ENCODE results near the gene PRLR. TPM values are rescaled to one million over a fixed set of nuclear protein-coding genes. Genes with fewer than 3 reads are reported as not detected.

The PRLR gene
- total and polyA plus RNA-seq, 11 donors: 0.08 to 2.2 (median 0.57) TPM

DNA sequence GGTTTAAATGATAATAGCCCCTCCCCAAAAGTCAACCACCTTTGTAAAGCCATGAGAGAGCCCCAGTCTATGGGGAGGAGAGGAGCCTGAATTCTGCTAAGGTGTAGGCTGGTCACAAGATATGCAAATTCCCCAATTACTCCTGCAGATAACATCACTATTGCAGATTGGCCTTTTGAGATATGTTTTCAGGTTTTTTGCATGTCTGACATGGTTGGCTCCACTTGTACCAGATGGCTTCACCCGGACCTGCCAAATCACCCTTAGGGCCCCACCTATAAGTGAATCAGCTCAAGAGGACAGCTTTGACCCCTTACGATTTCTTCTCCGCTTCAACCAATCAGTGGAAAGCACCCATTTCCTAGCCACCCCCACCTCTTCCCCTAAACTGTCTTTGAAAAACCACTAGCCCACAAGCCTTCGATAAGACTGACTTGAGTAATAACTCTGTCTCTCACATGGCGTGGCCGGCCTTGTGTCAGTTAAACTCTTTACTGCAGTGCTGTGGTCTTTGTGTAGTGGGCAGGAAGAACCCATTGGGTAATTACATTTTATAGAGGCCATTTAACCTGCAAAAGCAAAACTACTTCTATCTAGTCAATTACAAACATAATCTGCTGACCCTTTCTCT is 69.7 kb downstream of the PRLR start:
- no peak for ATAC-seq
- Histone ChIP-seq H3K27ac (no peak overlapping the region), H3K36me3 (no peaks in the 10 kb centered on the region), H3K4me3 (no peak overlapping the region), H3K27me3 (no peaks in the 10 kb centered on the region), H3K9me3 (no peaks in the 10 kb centered on the region), H3K4me1 (peaks cover 0 to 21% (median 0%) of the 10 kb centered on the region in 12 donors)
- WGBS, 4 donors: 85 to 90% (median 87%) methylated on average over 6 of the region's 6 CpGs
- DNase-seq: no peak
- intact Hi-C loops (cut with DNase I): no loop called here
- TF ChIP-seq, protein P1, sequence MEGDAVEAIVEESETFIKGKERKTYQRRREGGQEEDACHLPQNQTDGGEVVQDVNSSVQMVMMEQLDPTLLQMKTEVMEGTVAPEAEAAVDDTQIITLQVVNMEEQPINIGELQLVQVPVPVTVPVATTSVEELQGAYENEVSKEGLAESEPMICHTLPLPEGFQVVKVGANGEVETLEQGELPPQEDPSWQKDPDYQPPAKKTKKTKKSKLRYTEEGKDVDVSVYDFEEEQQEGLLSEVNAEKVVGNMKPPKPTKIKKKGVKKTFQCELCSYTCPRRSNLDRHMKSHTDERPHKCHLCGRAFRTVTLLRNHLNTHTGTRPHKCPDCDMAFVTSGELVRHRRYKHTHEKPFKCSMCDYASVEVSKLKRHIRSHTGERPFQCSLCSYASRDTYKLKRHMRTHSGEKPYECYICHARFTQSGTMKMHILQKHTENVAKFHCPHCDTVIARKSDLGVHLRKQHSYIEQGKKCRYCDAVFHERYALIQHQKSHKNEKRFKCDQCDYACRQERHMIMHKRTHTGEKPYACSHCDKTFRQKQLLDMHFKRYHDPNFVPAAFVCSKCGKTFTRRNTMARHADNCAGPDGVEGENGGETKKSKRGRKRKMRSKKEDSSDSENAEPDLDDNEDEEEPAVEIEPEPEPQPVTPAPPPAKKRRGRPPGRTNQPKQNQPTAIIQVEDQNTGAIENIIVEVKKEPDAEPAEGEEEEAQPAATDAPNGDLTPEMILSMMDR (IDR thresholded peaks at IDR 0.05): no peak
- no peak for TF ChIP-seq POLR2A (IDR thresholded peaks at IDR 0.05)

DNA sequence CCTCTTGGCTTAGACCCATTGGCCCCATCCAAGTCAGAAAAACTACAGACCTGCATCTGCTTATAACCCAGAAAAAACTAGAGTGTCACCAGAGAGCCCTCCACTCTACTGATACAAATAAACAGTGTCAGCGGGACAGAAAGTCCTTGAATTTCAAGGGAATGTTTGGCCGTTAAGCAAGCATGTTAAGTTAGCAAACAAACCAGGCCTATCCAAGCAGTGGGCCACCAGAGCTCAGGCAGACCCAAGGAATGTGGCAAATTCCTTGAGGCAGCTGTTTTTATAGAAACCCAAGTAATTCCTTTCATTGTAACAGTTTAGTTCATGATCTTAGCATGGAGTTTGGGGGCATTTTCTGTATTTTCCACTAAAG is 70.9 kb downstream of the PRLR start:
- intact Hi-C loops (cut with DNase I): loop anchor here in 1 of 10 donors (10.0 kb wide), 1 partner anchor 825 kb away; no protein-coding TSS in a partner anchor
- Histone ChIP-seq H3K27ac (no peak overlapping the region), H3K4me1 (peaks cover 0 to 21% (median 0%) of the 10 kb centered on the region in 12 donors), H3K36me3 (no peaks in the 10 kb centered on the region), H3K4me3 (no peak overlapping the region), H3K27me3 (no peaks in the 10 kb centered on the region), H3K9me3 (no peaks in the 10 kb centered on the region)
- ATAC-seq (peak in 2 of 4 donors; percentile 28 to 50), DNase-seq (no peak)
- TF ChIP-seq, protein P1 (IDR thresholded peaks at IDR 0.05): no peak
- TF ChIP-seq POLR2A (IDR thresholded peaks at IDR 0.05): no peak
- 44 to 65% (median 54%) methylated on average over 2 of the region's 2 CpGs for WGBS, 4 donors

DNA sequence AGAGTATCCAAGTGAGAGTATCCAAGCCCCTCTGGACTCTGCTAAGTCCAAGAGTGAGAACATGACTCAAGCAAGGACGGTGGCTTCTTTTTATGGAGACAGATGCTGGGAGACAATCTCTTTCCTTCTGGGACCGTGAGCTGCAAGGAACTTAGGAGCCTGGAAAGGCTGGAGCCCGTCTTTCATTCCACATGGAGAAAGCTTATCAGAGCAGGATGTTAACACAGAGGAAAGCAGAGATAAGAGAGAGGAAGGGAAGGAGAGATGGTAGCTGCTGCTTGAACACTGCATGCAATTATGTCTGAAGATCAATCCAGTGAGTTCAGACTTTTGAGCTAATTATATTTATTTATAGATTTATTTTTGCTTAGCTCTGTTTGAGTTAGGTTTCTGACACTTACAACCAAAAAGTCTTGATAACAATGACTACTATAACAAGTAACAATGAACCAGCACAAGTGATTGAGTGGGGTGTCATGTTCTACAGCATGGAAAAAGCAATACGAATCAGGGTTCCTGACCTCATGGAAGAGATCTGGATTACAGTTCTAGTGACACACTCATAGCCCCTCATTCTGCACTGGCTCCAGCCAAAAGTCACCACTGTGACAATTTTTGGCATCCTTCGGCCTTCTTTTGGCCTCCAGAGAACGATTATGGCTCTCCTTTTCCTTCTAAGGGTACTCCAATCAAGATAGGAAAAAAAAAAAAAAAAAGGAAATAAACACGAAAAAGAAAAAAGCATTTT is 71.5 kb downstream of the PRLR start:
- ATAC-seq: peak in 2 of 4 donors; percentile 7 to 39
- H3K36me3 ChIP-seq: no peaks in the 10 kb centered on the region
- H3K9me3 ChIP-seq: no peaks in the 10 kb centered on the region
- H3K4me3 ChIP-seq: no peak overlapping the region
- intact Hi-C loops (cut with DNase I): loop anchor here in 1 of 10 donors (10.0 kb wide), 1 partner anchor 826 kb away; no protein-coding TSS in a partner anchor
- TF ChIP-seq POLR2A (IDR thresholded peaks at IDR 0.05): no peak
- TF ChIP-seq, protein P1 (IDR thresholded peaks at IDR 0.05): no peak
- 31 to 37% (median 33%) methylated on average over 7 of the region's 7 CpGs for WGBS, 4 donors
- no peak for DNase-seq
- no peaks in the 10 kb centered on the region for H3K27me3 ChIP-seq
- no peak overlapping the region for H3K27ac ChIP-seq
- H3K4me1 ChIP-seq: peaks cover 0 to 21% (median 0%) of the 10 kb centered on the region in 12 donors

DNA sequence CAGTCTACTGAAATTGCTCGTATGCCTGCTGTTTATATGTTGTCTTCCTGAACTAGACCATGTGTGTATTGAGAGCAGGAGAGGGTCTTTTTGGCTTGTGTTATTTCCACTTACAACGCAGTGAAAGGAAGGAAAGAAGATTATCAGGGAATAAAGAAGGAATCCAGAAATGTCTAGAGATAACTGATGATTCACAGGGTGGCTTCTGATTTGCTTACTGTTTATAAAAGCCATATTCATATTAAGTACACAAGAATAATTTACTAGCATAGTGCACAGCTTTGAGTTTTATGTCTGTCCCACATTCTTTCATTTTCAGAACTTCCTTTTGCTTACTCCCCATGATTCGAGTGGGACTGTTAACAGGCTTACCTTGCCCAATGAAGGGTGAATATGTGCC is 72.1 kb downstream of the PRLR start:
- 45 to 64% (median 56%) methylated on average over 3 of the region's 3 CpGs for WGBS, 4 donors
- no peak overlapping the region for H3K4me3 ChIP-seq
- H3K27ac ChIP-seq: no peak overlapping the region
- no peak for TF ChIP-seq POLR2A (IDR thresholded peaks at IDR 0.05)
- TF ChIP-seq, protein P1 (IDR thresholded peaks at IDR 0.05): no peak
- peaks cover 0 to 21% (median 0%) of the 10 kb centered on the region in 12 donors for H3K4me1 ChIP-seq
- intact Hi-C loops (cut with DNase I): loop anchor here in 1 of 10 donors (10.0 kb wide), 1 partner anchor 827 kb away; no protein-coding TSS in a partner anchor
- no peak for DNase-seq
- no peaks in the 10 kb centered on the region for H3K9me3 ChIP-seq
- H3K36me3 ChIP-seq: no peaks in the 10 kb centered on the region
- H3K27me3 ChIP-seq: no peaks in the 10 kb centered on the region
- no peak for ATAC-seq

All from heart left ventricle (tissue), 16 donors.